ENCODE measurements around the gene UNC13B. TPM values are rescaled to one million over a fixed set of nuclear protein-coding genes. Genes with fewer than 3 reads are reported as not detected.

Gene UNC13B
- total RNA-seq, 1 experiment from 2014 or later: 49.3 TPM

DNA sequence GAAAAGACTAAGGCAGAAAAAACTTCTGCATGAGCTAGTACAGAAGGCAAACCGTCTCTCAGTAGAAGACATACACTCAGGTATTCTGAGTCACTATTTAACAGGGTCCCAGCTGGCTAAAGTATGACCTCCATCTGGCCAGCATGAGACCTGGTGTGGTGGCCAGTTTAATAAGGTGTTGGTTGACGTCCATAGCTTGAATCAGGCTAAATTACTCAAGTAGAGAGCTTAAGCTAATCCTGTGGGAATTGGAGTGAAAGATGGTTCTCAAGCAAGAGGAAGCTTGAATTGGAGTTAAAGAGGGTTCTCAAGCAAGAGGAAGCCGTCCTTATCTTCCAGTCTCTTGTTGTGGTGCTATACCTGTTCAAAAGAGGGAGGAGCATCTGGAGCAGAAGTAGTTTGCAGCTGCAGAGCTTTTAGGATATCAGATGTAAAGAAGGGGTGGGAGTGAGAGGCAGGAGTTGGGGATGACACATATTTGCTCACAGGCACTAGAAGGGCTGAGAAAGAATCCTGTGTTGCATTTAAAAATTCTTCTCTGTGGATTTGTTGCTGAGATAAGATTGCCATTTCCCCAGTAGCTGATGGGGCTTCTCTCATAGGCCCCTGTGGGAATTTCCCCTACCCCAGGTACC, 192.0 kb downstream of the UNC13B start:
- POLR2A ChIA-PET: no interaction called here
- TF ChIP-seq TEAD4 (CRISPR knock-in tag; IDR thresholded peaks at IDR 0.05) (no peak), GRHL2 (CRISPR knock-in tag; IDR thresholded peaks at IDR 0.05; ENCODE audit: insufficient replicate concordance, severe bottlenecking) (no peak), RORB (CRISPR knock-in tag; IDR thresholded peaks at IDR 0.05) (no peak), FOXJ3 (CRISPR knock-in tag; IDR thresholded peaks at IDR 0.05; ENCODE audit: borderline replicate concordance) (no peak), CREM (CRISPR knock-in tag; IDR thresholded peaks at IDR 0.05) (no peak), SOX15 (CRISPR knock-in tag; IDR thresholded peaks at IDR 0.05) (no peak), ATF1 (CRISPR knock-in tag; IDR thresholded peaks at IDR 0.05) (no peak), MLX (CRISPR knock-in tag; IDR thresholded peaks at IDR 0.05) (no peak), E2F5 (CRISPR knock-in tag; IDR thresholded peaks at IDR 0.05) (no peak), GABPB1 (CRISPR knock-in tag; IDR thresholded peaks at IDR 0.05) (no peak), ZNF281 (CRISPR knock-in tag; IDR thresholded peaks at IDR 0.05) (no peak)
- TF ChIP-seq, protein P1, sequence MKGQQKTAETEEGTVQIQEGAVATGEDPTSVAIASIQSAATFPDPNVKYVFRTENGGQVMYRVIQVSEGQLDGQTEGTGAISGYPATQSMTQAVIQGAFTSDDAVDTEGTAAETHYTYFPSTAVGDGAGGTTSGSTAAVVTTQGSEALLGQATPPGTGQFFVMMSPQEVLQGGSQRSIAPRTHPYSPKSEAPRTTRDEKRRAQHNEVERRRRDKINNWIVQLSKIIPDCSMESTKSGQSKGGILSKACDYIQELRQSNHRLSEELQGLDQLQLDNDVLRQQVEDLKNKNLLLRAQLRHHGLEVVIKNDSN (CRISPR knock-in tag; IDR thresholded peaks at IDR 0.05): no peak
- TF ChIP-seq, protein P2, sequence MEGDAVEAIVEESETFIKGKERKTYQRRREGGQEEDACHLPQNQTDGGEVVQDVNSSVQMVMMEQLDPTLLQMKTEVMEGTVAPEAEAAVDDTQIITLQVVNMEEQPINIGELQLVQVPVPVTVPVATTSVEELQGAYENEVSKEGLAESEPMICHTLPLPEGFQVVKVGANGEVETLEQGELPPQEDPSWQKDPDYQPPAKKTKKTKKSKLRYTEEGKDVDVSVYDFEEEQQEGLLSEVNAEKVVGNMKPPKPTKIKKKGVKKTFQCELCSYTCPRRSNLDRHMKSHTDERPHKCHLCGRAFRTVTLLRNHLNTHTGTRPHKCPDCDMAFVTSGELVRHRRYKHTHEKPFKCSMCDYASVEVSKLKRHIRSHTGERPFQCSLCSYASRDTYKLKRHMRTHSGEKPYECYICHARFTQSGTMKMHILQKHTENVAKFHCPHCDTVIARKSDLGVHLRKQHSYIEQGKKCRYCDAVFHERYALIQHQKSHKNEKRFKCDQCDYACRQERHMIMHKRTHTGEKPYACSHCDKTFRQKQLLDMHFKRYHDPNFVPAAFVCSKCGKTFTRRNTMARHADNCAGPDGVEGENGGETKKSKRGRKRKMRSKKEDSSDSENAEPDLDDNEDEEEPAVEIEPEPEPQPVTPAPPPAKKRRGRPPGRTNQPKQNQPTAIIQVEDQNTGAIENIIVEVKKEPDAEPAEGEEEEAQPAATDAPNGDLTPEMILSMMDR (IDR thresholded peaks at IDR 0.05): no peak
- TF ChIP-seq, protein P3, sequence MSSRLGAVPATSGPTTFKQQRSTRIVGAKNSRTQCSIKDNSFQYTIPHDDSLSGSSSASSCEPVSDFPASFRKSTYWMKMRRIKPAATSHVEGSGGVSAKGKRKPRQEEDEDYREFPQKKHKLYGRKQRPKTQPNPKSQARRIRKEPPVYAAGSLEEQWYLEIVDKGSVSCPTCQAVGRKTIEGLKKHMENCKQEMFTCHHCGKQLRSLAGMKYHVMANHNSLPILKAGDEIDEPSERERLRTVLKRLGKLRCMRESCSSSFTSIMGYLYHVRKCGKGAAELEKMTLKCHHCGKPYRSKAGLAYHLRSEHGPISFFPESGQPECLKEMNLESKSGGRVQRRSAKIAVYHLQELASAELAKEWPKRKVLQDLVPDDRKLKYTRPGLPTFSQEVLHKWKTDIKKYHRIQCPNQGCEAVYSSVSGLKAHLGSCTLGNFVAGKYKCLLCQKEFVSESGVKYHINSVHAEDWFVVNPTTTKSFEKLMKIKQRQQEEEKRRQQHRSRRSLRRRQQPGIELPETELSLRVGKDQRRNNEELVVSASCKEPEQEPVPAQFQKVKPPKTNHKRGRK (CRISPR knock-in tag; IDR thresholded peaks at IDR 0.05; ENCODE audit: borderline replicate concordance): no peak
- no peaks in the 10 kb centered on the region for H3K36me3 Mint-ChIP-seq
- H3K9me3 Mint-ChIP-seq: no peaks in the 10 kb centered on the region
- H3K27me3 Mint-ChIP-seq (ENCODE audit: low read depth): no peaks in the 10 kb centered on the region
- no peak overlapping the region for H3K4me3 Mint-ChIP-seq
- H3K27ac Mint-ChIP-seq: no peak overlapping the region
- no peaks in the 10 kb centered on the region for H3K4me1 Mint-ChIP-seq
- no peak for ATAC-seq
- DNase-seq (ENCODE audit: low spot score): no peak
- CTCF ChIA-PET: interaction anchor here (0.6 to 1.6 kb wide), 5 partner anchors 10 to 237 kb away, joined by 3 to 5 read pairs (median 4); no protein-coding TSS in a partner anchor

DNA sequence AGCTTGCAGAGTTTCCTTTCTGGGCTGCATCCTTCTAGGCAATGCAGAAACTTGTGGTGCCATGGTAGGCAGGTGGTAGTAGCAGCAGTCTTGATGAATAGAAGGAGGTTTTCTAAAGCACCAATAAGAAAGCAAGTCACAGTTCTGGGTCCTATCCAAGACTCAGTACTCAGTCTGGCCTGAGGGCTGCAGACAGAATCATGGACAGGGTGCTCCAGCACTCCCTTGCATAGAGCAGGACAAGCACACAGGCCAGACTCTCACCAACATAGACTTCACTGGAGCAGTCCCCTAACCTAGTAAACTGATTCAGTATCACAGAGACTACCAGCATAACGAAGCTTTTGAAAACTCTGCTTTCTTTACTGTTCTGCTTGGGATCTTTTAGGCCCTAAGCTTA, 194.1 kb downstream of the UNC13B start:
- POLR2A ChIA-PET: no interaction called here
- Mint-ChIP-seq H3K4me3 (no peak overlapping the region), H3K36me3 (no peaks in the 10 kb centered on the region), H3K9me3 (no peaks in the 10 kb centered on the region), H3K27me3 (ENCODE audit: low read depth) (no peaks in the 10 kb centered on the region), H3K27ac (no peak overlapping the region), H3K4me1 (no peaks in the 10 kb centered on the region)
- ATAC-seq (no peak; the same call in 1 of the 2 replicates), DNase-seq (ENCODE audit: low spot score) (no peak)
- CTCF ChIA-PET: interaction anchor here (0.5 kb wide), 1 partner anchor 1965 kb away, joined by 4 read pairs; no protein-coding TSS in a partner anchor
- TF ChIP-seq ATF1 (CRISPR knock-in tag; IDR thresholded peaks at IDR 0.05) (no peak), ZNF416 (CRISPR knock-in tag; IDR thresholded peaks at IDR 0.05) (no peak), ZNF317 (CRISPR knock-in tag; IDR thresholded peaks at IDR 0.05; ENCODE audit: borderline replicate concordance, low read depth) (no peak), ETV6 (CRISPR knock-in tag; IDR thresholded peaks at IDR 0.05) (no peak), HMGA2 (CRISPR knock-in tag; IDR thresholded peaks at IDR 0.05) (no peak), ELF4 (CRISPR knock-in tag; IDR thresholded peaks at IDR 0.05; ENCODE audit: low read depth) (no peak), EMX1 (CRISPR knock-in tag; IDR thresholded peaks at IDR 0.05) (no peak), ZNF281 (CRISPR knock-in tag; IDR thresholded peaks at IDR 0.05) (no peak)
- TF ChIP-seq, protein P4, sequence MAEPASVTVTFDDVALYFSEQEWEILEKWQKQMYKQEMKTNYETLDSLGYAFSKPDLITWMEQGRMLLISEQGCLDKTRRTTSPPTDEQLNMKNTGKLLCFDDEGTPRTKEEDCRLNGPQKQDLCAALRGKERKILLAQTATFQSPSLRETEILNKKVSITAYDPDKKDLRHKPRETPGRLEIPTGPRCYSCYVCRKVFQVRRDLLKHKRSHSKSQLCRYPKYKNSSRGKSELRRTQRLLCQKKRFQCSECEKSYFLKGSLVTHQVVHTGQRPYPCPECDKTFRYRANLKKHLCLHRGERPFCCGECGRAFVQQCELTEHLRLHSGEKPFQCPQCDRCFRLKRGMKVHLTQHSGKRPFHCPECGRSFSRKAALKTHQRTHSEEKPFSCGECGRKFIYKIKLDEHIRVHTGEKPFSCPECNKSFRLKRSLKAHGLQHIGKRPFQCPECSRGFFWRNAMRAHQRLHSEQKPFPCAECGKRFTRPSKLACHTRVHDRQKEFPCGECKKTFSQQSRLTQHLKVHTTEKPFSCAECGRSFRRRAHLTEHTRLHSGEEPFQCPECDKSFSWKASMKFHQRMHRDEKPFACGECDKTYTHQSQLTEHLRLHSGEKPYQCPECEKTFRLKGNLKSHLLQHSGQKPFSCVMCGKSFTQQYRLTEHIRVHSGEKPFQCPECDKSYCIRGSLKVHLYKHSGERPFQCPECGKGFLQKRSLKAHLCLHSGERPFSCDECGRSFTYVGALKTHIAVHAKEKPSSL (CRISPR knock-in tag; conservative IDR thresholded peaks at IDR 0.05): no peak
